Measurements from ENCODE around the gene DNAH12. TPM values are rescaled to one million over a fixed set of nuclear protein-coding genes. Genes with fewer than 3 reads are reported as not detected.

The DNAH12 gene
- total and polyA plus RNA-seq, 2 experiments from 2014 or later: not detected

GRCh38 chr3:57314204-57314603, 229.9 kb downstream of the DNAH12 start (continued):
- TF ChIP-seq ZNF462 (CRISPR knock-in tag; IDR thresholded peaks at IDR 0.05): no peak
- TF ChIP-seq, protein P1, sequence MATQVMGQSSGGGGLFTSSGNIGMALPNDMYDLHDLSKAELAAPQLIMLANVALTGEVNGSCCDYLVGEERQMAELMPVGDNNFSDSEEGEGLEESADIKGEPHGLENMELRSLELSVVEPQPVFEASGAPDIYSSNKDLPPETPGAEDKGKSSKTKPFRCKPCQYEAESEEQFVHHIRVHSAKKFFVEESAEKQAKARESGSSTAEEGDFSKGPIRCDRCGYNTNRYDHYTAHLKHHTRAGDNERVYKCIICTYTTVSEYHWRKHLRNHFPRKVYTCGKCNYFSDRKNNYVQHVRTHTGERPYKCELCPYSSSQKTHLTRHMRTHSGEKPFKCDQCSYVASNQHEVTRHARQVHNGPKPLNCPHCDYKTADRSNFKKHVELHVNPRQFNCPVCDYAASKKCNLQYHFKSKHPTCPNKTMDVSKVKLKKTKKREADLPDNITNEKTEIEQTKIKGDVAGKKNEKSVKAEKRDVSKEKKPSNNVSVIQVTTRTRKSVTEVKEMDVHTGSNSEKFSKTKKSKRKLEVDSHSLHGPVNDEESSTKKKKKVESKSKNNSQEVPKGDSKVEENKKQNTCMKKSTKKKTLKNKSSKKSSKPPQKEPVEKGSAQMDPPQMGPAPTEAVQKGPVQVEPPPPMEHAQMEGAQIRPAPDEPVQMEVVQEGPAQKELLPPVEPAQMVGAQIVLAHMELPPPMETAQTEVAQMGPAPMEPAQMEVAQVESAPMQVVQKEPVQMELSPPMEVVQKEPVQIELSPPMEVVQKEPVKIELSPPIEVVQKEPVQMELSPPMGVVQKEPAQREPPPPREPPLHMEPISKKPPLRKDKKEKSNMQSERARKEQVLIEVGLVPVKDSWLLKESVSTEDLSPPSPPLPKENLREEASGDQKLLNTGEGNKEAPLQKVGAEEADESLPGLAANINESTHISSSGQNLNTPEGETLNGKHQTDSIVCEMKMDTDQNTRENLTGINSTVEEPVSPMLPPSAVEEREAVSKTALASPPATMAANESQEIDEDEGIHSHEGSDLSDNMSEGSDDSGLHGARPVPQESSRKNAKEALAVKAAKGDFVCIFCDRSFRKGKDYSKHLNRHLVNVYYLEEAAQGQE (IDR thresholded peaks at IDR 0.05; ENCODE audit: unreplicated experiment): no peak

GRCh38 chr3:57309769-57310360, 234.3 kb downstream of the DNAH12 start:
- Mint-ChIP-seq H3K27ac (no peak overlapping the region), H3K9me3 (no peaks in the 10 kb centered on the region), H3K36me3 (ENCODE audit: low read depth) (no peaks in the 10 kb centered on the region), H3K4me1 (no peaks in the 10 kb centered on the region), H3K27me3 (ENCODE audit: insufficient read depth, low read depth, poor library complexity) (no peaks in the 10 kb centered on the region), H3K4me3 (no peak overlapping the region)
- Histone ChIP-seq H3K9me2 (ENCODE audit: insufficient read depth) (no peaks in the 10 kb centered on the region), H3K4me3 (no peak overlapping the region), H3K27ac (ENCODE audit: low read depth) (no peak overlapping the region), H3K4me2 (no peak overlapping the region), H3K4me1 (ENCODE audit: insufficient read depth) (no peaks in the 10 kb centered on the region), H3F3A (replicated peaks; ENCODE audit: low read depth) (no peaks in the 10 kb centered on the region), H3K27me3 (ENCODE audit: insufficient read depth) (no peaks in the 10 kb centered on the region), H2AFZ (no peak overlapping the region), H3K79me2 (replicated peaks; ENCODE audit: insufficient read depth) (no peaks in the 10 kb centered on the region), H4K20me1 (replicated peaks; ENCODE audit: insufficient read depth) (no peaks in the 10 kb centered on the region), H3K36me3 (ENCODE audit: insufficient read depth) (no peaks in the 10 kb centered on the region)
- no peak for DNase-seq (ENCODE audit: low spot score)
- no peak for ATAC-seq
- no peak for TF ChIP-seq ZNF114 (CRISPR knock-in tag; IDR thresholded peaks at IDR 0.05)
- no peak for TF ChIP-seq JUNB (IDR thresholded peaks at IDR 0.05; ENCODE audit: unreplicated experiment)
- no peak for TF ChIP-seq CREB1 (CRISPR knock-in tag; IDR thresholded peaks at IDR 0.05; ENCODE audit: low read depth)
- TF ChIP-seq EZH2 (IDR thresholded peaks at IDR 0.05; ENCODE audit: low read depth, unreplicated experiment): no peak
- no peak for TF ChIP-seq POLR2AphosphoS5 (IDR thresholded peaks at IDR 0.05; ENCODE audit: low read depth)
- TF ChIP-seq, protein P2, sequence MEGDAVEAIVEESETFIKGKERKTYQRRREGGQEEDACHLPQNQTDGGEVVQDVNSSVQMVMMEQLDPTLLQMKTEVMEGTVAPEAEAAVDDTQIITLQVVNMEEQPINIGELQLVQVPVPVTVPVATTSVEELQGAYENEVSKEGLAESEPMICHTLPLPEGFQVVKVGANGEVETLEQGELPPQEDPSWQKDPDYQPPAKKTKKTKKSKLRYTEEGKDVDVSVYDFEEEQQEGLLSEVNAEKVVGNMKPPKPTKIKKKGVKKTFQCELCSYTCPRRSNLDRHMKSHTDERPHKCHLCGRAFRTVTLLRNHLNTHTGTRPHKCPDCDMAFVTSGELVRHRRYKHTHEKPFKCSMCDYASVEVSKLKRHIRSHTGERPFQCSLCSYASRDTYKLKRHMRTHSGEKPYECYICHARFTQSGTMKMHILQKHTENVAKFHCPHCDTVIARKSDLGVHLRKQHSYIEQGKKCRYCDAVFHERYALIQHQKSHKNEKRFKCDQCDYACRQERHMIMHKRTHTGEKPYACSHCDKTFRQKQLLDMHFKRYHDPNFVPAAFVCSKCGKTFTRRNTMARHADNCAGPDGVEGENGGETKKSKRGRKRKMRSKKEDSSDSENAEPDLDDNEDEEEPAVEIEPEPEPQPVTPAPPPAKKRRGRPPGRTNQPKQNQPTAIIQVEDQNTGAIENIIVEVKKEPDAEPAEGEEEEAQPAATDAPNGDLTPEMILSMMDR (conservative IDR thresholded peaks at IDR 0.05; ENCODE audit: low read depth in 2 of 2): no peak
- no peak for TF ChIP-seq EZH2phosphoT487 (IDR thresholded peaks at IDR 0.05; ENCODE audit: unreplicated experiment)

Measured in GM23338 (cell line).